IMR-90 (cell line): ENCODE data around the gene RAD51B. TPM values are rescaled to one million over a fixed set of nuclear protein-coding genes. Genes with fewer than 3 reads are reported as not detected.

Experiments used
- CTCF ChIP-seq: conservative IDR thresholded peaks from 2 replicates; pipeline ENCODE4 v1.5.1; 2012; ENCODE audit warnings: mild to moderate bottlenecking, low read depth, low read length, improper control_type of control experiment
- MXI1 ChIP-seq: IDR thresholded peaks from 2 replicates; pipeline ENCODE4 v1.6.1; 2012; ENCODE audit warnings: low read depth, mild to moderate bottlenecking, low read length, moderate library complexity, borderline replicate concordance
- polyA plus RNA-seq, 3 experiments: library from polyadenylated mRNA; depleted of rRNA; stranded (reverse); fragments of >200 nt; gene quantifications; 2 replicates each; pipeline ENCODE4 v1.2.3, GENCODE V29; 2012; ENCODE audit warnings: low replicate concordance in 1 of 3
- total RNA-seq: library from RNA; depleted of rRNA; stranded (reverse); fragments of >200 nt; gene quantifications from 2 replicates; pipeline ENCODE4 v1.2.3, GENCODE V29; 2012

RAD51B gene
- total and polyA plus RNA-seq, 2 of the 4 experiments (the other 2 are of a cell fraction) = 5.1 to 18.8 TPM

- TF ChIP-seq CTCF (no peak), MXI1 (peak; percentile 48; the same call in 1 of the 2 replicates)
These were observed 3.1 kb upstream of the RAD51B start, which contains the start of gene ZFYVE26 (continued) for GRCh38 chr14:67816326-67817002.
